Dermis microvascular lymphatic vessel endothelial cell (primary cell): Measurements from ENCODE around the gene NARF. TPM values are rescaled to one million over a fixed set of nuclear protein-coding genes. Genes with fewer than 3 reads are reported as not detected.
"Not testable (repeated sequence)": the region's sequence is repeated elsewhere in the genome, so short reads cannot be mapped to it uniquely, and the experiment has no call there.

ENCODE experiments used
- DNase-seq, 2 donors: peaks; one replicate each; pipeline versions ENCODE4 v3.0.0 to v3.0.0-alpha.2; 2010; ENCODE audit warnings: low read depth in 2 of 2
- total RNA-seq: library from RNA; depleted of rRNA; stranded (reverse); fragments of >200 nt; gene quantifications from 2 replicates; pipeline ENCODE4 v1.2.1, GENCODE V29; 2014

Gene NARF
- 56.0 and 123 TPM in 2 replicates for total RNA-seq

GRCh38 chr17:82458179-82458884 lies at the start of gene NARF:
NARF (plus strand) TSS chr17:82458741; CDS start chr17:82458804, 63 bp downstream.
- peak; percentile 96 to 99 for DNase-seq

GRCh38 chr17:82408938-82409318 lies 49.6 kb upstream of the NARF start:
- no peak for DNase-seq

- no peak for DNase-seq
Measured at GRCh38 chr17:82410014-82410716, 48.4 kb upstream of the NARF start.

- no peak for DNase-seq
Measured at GRCh38 chr17:82411396-82412053, 47.0 kb upstream of the NARF start.

GRCh38 chr17:82412081-82412480 lies 46.5 kb upstream of the NARF start:
- not testable (repeated sequence) for DNase-seq

- DNase-seq, result no peak
Measured at GRCh38 chr17:82412535-82413520, 45.7 kb upstream of the NARF start.

GRCh38 chr17:82414548-82415281 lies 43.8 kb upstream of the NARF start:
- DNase-seq, result peak; percentile 30 to 75

GRCh38 chr17:82415336-82415735 lies 43.2 kb upstream of the NARF start:
- DNase-seq, result no peak

GRCh38 chr17:82415786-82416185 lies 42.8 kb upstream of the NARF start:
- DNase-seq, result no peak

- DNase-seq, result no peak
Measured at GRCh38 chr17:82416264-82416663, 42.3 kb upstream of the NARF start.

GRCh38 chr17:82416771-82417170 lies 41.8 kb upstream of the NARF start:
- no peak for DNase-seq

- DNase-seq, result peak; percentile 47 to 85
Measured at GRCh38 chr17:82418001-82418986, 40.2 kb upstream of the NARF start, which contains the start of the genes HEXD and OGFOD3. HEXD (plus strand) TSS chr17:82418347; CDS start chr17:82419800, 1,453 bp downstream. OGFOD3 (minus strand) TSS chr17:82418586; CDS start chr17:82418485, 101 bp downstream.

- no peak for DNase-seq
Measured at GRCh38 chr17:82419540-82419939, 39.0 kb upstream of the NARF start.

GRCh38 chr17:82424001-82424862 lies 34.3 kb upstream of the NARF start:
- DNase-seq, result peak in 1 of 2 donors; percentile 51

- DNase-seq, result no peak
Measured at GRCh38 chr17:82424863-82425159, 33.7 kb upstream of the NARF start.

GRCh38 chr17:82428546-82428945 lies 30.0 kb upstream of the NARF start:
- DNase-seq, result no peak

- DNase-seq, result no peak
Measured at GRCh38 chr17:82429824-82430223, 28.7 kb upstream of the NARF start.

- DNase-seq, result no peak
Measured at GRCh38 chr17:82432017-82432416, 26.5 kb upstream of the NARF start.
